WI38 (cell line): Measurements from ENCODE around the gene WNT7B.
A peak's percentile ranks its signal among the peaks of the same experiment; 100 is the strongest.

Source experiments
- H3K4me3 ChIP-seq: 2 replicates; pipeline ENCODE4 v1.5.1; 2011; ENCODE audit warnings: low read depth, mild to moderate bottlenecking, control low read depth, low read length
- CTCF ChIP-seq: IDR thresholded peaks from 2 replicates; pipeline ENCODE4 v1.5.1; 2012; ENCODE audit warnings: low read depth, mild to moderate bottlenecking, control low read depth, low read length

Gene WNT7B

DNA sequence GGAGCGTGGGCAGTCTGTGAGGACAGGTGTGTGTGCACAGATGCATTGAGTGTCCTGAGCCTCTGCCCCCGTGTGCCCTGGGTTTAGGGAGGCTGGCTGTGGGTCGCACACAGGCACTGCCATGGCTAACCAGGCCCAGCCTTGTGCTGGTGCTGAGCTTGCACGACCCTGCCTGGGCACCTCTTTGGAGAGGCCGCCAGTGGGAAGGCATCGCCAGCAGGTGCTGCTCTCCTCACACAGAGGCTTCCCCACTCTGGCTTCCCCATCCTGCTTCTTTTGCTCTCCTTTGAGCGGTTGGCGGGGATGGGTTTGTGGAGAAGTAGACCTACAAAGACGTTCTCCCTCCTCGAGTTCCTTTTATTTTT is 4.1 kb downstream of the WNT7B start:
- no peak for TF ChIP-seq CTCF
- H3K4me3 ChIP-seq: no peak overlapping the region

DNA sequence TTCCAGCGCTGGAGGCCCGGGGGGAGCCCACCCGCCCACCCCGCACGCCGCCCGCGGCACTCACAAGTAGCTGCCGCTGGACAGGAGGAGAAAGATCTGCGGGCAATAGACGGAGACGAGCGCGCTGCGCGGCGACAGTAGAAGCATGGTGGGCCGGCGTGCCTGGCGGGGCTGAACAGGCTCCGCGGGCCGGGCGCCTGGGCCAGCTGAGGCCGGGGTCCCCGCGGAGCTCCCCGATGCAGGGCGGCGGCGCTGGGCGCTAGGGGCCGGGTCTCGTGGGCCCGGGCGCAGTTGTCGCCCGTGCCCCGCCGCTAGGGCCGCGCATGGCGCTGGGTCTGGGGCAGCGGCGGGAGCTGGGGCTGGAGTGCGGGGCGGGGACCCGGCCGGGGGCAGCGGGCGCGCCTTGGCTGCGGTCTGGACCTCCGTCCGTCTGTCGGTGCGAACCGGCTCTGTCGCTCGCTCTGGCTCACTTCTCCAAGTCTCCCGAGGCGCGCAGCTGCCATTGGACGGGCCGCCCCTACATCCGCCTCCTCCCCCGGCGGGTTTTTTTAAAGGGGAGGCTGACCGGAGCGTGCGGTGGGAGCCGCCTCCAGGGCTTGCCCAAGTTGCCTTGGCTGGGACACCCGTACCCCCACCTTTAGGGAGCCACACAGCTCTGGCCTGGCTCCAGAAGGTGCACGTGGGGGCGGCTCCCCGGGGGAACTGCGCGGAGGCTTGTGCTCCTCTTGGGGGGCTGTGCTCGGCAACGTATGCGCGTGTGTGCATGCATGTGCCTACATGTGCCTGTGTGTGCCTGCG is 4.7 kb downstream of the WNT7B start:
- H3K4me3 ChIP-seq: no peak overlapping the region
- no peak for TF ChIP-seq CTCF

GRCh38 chr22:45971408-45972028 is 5.4 kb downstream of the WNT7B start:
- TF ChIP-seq CTCF: no peak
- peak overlapping the region; percentile 44 for H3K4me3 ChIP-seq

DNA sequence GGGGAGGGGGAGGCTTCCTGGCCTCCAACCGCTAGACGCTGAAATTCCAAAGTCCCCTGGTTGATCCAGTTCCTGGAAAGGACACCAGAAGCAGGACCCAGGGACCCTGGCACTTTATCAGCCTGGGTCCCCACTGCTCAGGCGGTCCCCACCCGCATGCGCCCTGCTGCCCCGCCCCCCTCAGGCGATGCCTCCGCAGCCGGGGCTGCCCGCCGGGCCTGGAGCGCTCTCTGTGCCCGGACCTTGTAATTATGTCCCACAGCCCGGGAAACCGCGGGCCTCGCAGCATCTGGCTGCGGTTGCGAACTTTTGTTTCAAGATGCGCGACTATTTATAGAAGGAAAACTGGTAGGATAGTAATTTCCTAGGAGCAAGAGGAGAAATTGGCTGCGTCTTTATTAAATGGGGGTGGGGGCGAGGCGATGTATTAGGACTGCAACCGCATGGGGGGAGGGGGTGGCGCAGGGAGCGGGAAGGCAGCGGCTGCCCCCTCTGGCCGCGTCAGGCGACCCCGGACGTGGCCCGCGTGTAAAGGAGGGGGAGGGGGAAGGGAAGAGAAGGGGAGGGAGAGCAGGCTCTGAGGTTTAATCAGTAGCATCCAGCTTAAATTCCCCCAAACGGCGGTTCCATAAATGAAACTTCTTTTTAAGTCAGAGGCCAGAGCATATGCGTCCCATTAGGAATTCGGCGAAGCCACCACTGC is 6.1 kb downstream of the WNT7B start:
- H3K4me3 ChIP-seq: peak overlapping the region; percentile 44
- TF ChIP-seq CTCF: no peak

GRCh38 chr22:45969801-45970470 is 7.0 kb downstream of the WNT7B start:
- no peak for TF ChIP-seq CTCF
- no peak overlapping the region for H3K4me3 ChIP-seq

GRCh38 chr22:45969414-45969799 is 7.6 kb downstream of the WNT7B start:
- TF ChIP-seq CTCF: no peak

More at GRCh38 chr22:45969414-45969799, 7.6 kb downstream of the WNT7B start:
- H3K4me3 ChIP-seq: no peak overlapping the region
